GM12874 (cell line): ENCODE results near the gene ZG16B.

Source experiments
- TF ChIP-seq, protein P1 (sequence below): IDR thresholded peaks from 2 replicates; pipeline ENCODE4 v1.5.1; 2011; ENCODE audit warnings: low read depth, mild to moderate bottlenecking, control low read depth, low read length, moderate library complexity; ENCODE audit not compliant: insufficient read depth

The ZG16B gene

DNA sequence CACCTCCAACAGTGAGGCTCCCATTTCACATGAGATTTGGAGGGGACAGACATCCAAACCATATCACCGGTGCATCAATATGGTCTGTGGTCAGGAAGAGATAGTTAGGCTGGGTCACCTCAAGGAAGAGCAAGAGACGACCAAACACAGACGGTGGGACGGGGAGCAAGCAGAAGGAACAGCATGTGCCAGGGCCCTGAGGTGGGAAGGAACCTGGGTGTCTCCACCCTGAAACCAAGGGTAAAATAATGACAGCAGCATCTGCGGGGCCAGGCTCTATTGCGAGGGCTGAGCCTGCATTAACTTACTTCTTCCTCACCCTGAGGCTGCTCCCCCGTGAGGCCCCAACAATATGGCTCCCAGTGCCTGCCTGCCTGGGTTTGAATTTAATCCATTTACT, 21.9 kb upstream of the ZG16B start:
- TF ChIP-seq, protein P1, sequence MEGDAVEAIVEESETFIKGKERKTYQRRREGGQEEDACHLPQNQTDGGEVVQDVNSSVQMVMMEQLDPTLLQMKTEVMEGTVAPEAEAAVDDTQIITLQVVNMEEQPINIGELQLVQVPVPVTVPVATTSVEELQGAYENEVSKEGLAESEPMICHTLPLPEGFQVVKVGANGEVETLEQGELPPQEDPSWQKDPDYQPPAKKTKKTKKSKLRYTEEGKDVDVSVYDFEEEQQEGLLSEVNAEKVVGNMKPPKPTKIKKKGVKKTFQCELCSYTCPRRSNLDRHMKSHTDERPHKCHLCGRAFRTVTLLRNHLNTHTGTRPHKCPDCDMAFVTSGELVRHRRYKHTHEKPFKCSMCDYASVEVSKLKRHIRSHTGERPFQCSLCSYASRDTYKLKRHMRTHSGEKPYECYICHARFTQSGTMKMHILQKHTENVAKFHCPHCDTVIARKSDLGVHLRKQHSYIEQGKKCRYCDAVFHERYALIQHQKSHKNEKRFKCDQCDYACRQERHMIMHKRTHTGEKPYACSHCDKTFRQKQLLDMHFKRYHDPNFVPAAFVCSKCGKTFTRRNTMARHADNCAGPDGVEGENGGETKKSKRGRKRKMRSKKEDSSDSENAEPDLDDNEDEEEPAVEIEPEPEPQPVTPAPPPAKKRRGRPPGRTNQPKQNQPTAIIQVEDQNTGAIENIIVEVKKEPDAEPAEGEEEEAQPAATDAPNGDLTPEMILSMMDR: no peak

DNA sequence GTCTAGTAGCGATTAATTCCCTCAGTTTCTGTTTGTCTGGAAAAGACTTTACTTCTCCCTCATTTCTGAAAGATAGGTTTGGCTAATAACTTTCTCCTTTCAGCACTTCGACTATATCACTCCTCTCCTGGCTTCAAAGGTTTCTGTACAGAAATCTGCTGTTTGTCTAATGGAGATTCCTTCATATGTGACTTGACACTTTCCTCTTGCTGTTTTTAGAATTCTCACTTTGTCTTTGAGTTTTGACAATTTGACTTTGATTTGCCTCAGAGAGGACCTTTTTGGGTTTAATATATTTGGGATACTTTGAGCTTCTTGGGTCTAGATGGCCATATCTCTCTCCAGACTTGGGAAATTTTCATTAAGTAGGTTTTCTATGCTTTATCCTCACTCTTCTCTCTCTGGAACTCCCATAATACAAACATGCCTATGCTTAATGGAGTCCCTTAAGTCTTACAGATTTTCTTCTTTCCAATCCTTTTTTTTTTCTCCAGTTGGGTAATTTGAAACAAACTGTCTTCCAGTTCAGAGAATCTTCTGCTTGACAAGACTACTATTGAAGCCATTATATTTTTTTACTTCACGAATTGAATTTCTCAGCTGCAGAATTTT, 20.8 kb upstream of the ZG16B start:
- TF ChIP-seq, protein P1: no peak

- TF ChIP-seq, protein P1: no peak
Observed at GRCh38 chr16:2810651-2811050, 19.5 kb upstream of the ZG16B start.

DNA sequence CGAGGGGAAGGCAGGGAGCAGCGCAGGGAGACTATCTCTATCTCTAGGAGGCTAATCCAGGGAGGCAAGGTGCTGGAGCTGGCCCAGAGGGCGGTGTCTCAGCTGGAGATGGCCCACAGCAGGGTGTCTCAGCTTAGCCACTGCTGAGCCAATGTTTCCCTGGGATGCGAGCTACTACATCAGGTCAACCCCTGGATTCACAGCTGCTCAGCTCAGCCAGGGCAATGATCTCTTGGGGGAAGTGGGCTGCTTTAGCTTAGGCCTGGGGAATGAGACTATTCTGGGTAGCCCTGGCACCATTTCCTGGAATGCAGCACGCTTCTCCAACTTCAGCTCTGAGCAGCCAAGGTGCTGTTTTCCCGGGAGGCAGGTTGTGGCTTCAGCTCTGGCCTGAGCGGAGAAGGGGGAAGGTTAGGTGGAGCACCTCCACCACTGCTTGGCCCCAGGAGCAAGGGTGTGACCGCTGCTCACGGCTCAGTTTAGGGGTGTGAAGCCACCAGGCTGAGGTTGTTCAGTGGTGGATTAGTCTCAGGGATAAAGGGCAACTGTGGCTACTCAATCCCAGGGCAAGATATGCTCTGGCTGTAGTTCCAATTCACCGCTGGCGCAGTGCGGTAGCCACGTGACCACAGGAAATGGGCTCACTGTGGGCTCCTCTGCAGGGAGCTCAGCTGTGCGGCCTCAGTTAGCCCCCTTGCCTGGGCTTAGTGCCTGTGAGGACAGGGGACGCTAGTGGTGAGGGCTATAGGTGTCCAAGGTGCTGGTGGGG, 18.2 kb upstream of the ZG16B start:
- TF ChIP-seq, protein P1: no peak

DNA sequence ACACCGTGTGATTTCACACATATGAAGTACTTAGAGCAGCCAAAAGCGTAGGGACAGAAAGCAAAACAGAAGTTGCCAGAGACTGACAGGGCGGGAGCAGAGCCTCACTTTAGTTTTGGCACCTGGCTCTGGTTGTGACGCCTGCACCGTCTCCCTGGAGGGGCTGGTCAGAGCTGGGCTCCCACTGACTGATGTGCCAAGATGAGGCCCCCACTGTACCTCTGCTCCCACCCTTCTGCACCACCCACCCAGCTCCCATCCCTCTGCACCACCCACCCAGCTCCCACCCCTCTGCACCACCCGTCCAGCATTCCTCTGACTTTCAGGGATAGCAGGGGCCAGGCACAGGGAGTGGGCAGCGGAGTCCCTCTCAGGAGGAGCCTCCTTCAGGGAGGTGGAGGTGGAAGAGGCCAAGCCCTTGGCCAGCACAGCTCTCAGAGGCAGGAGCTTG, 16.3 kb upstream of the ZG16B start:
- TF ChIP-seq, protein P1: no peak

- TF ChIP-seq, protein P1: no peak
Observed at GRCh38 chr16:2814551-2815298, 15.4 kb upstream of the ZG16B start.

DNA sequence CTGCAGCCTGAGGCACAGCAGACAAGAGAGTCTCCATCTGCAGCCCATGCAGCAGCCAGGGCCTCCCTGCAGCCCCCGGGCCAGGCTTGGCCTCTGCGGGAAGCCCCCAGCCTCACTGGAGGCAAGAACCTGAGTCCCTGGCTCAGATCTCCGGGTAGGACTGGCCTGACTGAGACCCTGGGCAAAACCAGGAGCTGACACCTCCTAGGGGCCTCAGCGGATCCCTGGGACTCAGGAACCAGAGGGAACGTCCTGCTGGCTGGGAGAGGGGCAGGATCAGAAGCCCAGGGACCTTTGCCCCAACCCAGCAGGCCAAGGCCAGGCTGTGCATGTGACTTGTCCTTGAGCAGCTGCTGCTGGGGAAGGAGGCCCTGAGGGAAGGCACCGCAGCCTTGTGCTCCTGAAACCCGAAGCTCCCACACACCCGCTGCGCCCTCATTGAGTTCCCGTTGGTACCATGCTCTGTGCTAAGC, 14.8 kb upstream of the ZG16B start:
- TF ChIP-seq, protein P1: no peak
